Midbrain (tissue), 1 donor: ENCODE measurements around the gene USP20.
A peak's percentile ranks its signal among the peaks of the same experiment; 100 is the strongest.

Experiments used
- DNase-seq: peaks from one replicate; lab custom pipeline; 2025; lab: John Stamatoyannopoulos, UW

USP20 gene

GRCh38 chr9:129918296-129918950, 83.2 kb downstream of the USP20 start:
- no peak for DNase-seq

GRCh38 chr9:129919277-129919676, 84.0 kb downstream of the USP20 start:
- DNase-seq: no peak

DNA sequence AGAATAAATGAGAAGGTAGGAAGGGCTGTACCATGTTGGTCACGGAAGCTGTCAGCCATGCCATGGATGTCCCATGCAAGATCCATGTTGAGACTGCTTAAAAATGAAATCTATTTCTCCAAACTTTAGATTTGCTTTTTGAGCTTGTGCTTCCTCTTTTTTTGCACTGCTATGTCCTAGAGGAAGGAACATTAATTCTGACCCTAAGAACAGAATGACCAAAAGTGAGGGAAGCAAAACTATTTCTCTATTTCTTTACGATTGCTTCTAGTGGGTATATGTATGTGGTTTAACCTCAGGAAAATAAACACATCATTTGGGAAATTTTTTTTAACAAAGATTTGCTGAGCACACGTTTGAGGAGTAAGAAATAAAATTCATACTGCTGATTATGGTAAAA, 84.6 kb downstream of the USP20 start:
- no peak for DNase-seq

GRCh38 chr9:129921905-129922304, 86.6 kb downstream of the USP20 start:
- no peak for DNase-seq

DNA sequence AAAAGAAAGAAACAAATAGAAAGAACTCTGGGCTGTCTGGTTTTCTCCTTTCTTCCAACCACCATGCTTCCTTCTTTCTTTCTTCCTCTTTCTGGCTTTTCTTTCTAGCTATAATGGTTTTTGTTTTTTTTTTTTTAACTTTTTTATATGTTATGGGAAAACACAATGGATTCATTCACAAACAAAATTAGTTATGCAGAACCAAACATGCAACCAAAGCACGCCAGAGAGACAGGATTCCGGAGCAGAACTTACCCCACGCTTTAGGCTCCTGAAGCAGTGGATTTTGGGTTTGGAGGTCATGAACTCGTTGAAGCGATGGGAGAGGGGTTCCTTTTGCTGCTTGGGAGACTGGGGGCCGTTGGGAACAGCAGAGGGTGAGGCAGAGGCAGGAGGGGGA, 88.3 kb downstream of the USP20 start:
- no peak for DNase-seq

- DNase-seq: peak; percentile 22
Observed at GRCh38 chr9:129929496-129930125, 94.4 kb downstream of the USP20 start.

DNA sequence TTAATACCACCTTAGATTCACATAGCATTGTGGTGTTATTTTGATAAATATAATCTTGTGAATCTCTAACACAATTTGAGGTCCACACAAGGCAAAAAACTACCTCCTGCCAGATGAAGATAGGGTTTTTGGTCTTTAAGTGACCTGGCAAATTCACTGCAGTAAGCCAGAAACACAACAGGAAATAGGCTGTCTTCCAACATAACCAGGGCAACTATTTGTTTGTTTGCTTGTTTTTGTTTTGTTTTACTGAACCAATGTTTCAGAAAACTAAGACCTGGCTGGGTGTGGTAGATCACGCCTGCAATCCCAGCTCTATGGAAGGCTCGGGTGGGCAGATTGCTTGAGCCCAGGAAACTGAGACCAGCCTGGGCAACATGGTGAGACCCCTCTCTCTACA, 95.5 kb downstream of the USP20 start:
- DNase-seq: no peak
